Loucy (cell line): ENCODE measurements around the gene WASF2.

Experiments
- CTCF ChIP-seq: fragments of 200-600 bp; sonication (generic); conservative IDR thresholded peaks from 2 replicates; pipeline ENCODE4 v1.5.1; 2014; ENCODE audit warnings: mild to moderate bottlenecking, antibody characterized with exemption, low read length
- EZH2phosphoT487 ChIP-seq: fragments of 200-600 bp; IDR thresholded peaks from 2 replicates; pipeline ENCODE4 v1.6.1; 2018; ENCODE audit warnings: antibody characterized with exemption, mild to moderate bottlenecking, moderate library complexity, borderline replicate concordance

- no peak for TF ChIP-seq CTCF
- TF ChIP-seq EZH2phosphoT487 = no peak
Measured at GRCh38 chr1:27487966-27488884, 1.7 kb downstream of the WASF2 start.
